ACC112 (cell line): Measurements from ENCODE around the gene TRMU.

Experiments
- H2AFZ ChIP-seq: fragments of 200-600 bp; sonication (generic); one replicate; pipeline ENCODE4 v1.6.0; 2017; ENCODE audit warnings: antibody characterized with exemption, low read length; ENCODE audit not compliant: unreplicated experiment
- H3K27ac ChIP-seq: fragments of 200-600 bp; sonication (generic); 2 replicates; pipeline ENCODE4 v1.5.1; 2014; ENCODE audit warnings: low read depth, mild to moderate bottlenecking, antibody characterized with exemption, low read length, moderate library complexity
- H3K27me3 ChIP-seq: fragments of 200-600 bp; sonication (generic); 2 replicates; pipeline ENCODE4 v1.6.1; 2014; ENCODE audit warnings: mild to moderate bottlenecking, antibody characterized with exemption, low read length, moderate library complexity, mixed read lengths; ENCODE audit not compliant: insufficient read depth
- H3K36me3 ChIP-seq: fragments of 200-600 bp; sonication (generic); 2 replicates; pipeline ENCODE4 v1.6.1; 2016; ENCODE audit warnings: mild to moderate bottlenecking, antibody characterized with exemption, low read length, moderate library complexity, mixed read lengths; ENCODE audit not compliant: insufficient read depth
- H3K4me1 ChIP-seq: fragments of 200-600 bp; sonication (generic); one replicate; pipeline ENCODE4 v1.6.1; 2016; ENCODE audit warnings: low read length, mixed read lengths; ENCODE audit not compliant: insufficient read depth, unreplicated experiment, control insufficient read depth
- H3K4me3 ChIP-seq: fragments of 200-600 bp; sonication (generic); 2 replicates; pipeline ENCODE4 v1.5.1; 2014; ENCODE audit warnings: mild to moderate bottlenecking, low read depth, low read length
- H3K79me2 ChIP-seq: fragments of 200-600 bp; sonication (generic); one replicate; pipeline ENCODE4 v1.6.0; 2016; ENCODE audit warnings: low read length; ENCODE audit not compliant: control insufficient read depth, unreplicated experiment, insufficient read depth

The TRMU gene, protein sequence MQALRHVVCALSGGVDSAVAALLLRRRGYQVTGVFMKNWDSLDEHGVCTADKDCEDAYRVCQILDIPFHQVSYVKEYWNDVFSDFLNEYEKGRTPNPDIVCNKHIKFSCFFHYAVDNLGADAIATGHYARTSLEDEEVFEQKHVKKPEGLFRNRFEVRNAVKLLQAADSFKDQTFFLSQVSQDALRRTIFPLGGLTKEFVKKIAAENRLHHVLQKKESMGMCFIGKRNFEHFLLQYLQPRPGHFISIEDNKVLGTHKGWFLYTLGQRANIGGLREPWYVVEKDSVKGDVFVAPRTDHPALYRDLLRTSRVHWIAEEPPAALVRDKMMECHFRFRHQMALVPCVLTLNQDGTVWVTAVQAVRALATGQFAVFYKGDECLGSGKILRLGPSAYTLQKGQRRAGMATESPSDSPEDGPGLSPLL

DNA sequence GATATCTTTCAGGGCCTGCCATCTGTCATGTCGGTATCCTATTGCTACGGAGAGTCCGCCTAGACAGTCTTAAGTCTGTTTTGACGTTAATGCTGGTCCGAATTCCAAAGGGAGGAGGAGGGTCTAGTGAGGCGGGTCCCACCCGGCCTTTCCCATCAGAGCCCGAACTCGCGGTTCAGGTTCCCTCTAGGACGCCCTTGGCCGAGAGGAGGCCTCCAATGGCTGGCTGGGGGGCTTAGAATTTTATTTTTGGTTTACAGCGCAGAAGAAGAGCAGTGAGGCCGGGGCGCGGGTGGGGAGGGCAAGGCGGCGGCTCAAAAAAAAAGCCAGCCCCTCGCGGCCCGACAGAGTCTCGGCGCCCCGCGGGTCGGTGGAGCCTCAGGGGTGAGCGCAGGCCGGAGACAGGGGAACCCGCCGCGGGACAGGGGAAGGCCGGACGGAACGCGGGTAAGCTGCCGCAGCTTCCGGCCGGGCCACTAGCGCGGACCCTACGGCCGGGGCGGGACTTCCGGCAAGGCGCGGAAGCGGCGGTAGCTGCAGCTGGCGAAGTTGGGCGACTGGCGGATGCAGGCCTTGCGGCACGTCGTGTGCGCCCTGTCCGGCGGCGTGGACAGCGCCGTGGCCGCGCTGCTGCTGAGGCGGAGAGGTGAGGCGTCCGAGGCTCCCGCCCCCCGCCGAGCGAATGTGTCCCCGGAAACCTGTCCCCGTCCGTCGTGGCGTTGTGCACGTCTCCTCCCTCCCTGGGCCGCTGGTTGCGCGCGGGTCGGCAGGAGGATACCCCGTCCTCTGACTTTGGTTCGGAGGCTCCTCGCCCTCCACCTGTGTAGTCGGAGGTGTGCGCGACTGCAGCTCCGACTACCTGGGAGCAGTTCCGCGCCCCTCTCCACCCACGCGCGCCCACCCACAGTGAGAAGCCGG is at the start of gene TRMU:
TSS of gene TRMU (plus strand) at position 514 of the 918 bp plus-strand sequence. CDS start at position 565, 51 bp downstream.
- peaks cover 25% of the 10 kb centered on the region for H3K79me2 ChIP-seq
- peak within 1 kb of the TSS; percentile 87 for H3K4me3 ChIP-seq
- H2AFZ ChIP-seq = peak within 1 kb of the TSS; percentile 84
- no peaks in the 10 kb centered on the region for H3K4me1 ChIP-seq
- H3K27ac ChIP-seq = peak within 1 kb of the TSS; percentile 73
- H3K27me3 ChIP-seq = no peaks in the 10 kb centered on the region
- H3K36me3 ChIP-seq = no peaks in the 10 kb centered on the region

DNA sequence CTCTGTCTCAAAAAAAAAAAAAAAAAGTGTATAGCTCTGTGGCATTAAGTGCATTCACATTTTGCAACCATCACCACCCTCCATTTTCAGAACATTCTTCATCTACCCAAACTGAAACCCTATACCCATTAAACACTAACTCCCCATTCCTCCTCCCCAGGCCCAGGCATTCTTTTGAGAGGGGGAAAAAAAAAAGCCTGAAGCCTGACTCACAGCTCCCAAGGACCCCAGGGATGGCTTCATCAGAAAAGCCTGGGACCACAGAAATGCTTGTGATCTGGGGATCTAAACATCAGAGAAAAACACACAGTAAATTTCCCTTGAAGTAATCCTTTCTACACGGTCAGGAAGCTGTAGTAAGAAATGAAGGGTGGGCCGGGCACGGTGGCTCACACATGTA is 49.5 kb upstream of the TRMU start:
- no peaks in the 10 kb centered on the region for H3K27me3 ChIP-seq
- no peaks in the 10 kb centered on the region for H3K79me2 ChIP-seq
- H3K4me1 ChIP-seq = no peaks in the 10 kb centered on the region
- no peak overlapping the region for H3K27ac ChIP-seq
- no peaks in the 10 kb centered on the region for H3K36me3 ChIP-seq
- no peak overlapping the region for H2AFZ ChIP-seq
- H3K4me3 ChIP-seq = no peak overlapping the region

DNA sequence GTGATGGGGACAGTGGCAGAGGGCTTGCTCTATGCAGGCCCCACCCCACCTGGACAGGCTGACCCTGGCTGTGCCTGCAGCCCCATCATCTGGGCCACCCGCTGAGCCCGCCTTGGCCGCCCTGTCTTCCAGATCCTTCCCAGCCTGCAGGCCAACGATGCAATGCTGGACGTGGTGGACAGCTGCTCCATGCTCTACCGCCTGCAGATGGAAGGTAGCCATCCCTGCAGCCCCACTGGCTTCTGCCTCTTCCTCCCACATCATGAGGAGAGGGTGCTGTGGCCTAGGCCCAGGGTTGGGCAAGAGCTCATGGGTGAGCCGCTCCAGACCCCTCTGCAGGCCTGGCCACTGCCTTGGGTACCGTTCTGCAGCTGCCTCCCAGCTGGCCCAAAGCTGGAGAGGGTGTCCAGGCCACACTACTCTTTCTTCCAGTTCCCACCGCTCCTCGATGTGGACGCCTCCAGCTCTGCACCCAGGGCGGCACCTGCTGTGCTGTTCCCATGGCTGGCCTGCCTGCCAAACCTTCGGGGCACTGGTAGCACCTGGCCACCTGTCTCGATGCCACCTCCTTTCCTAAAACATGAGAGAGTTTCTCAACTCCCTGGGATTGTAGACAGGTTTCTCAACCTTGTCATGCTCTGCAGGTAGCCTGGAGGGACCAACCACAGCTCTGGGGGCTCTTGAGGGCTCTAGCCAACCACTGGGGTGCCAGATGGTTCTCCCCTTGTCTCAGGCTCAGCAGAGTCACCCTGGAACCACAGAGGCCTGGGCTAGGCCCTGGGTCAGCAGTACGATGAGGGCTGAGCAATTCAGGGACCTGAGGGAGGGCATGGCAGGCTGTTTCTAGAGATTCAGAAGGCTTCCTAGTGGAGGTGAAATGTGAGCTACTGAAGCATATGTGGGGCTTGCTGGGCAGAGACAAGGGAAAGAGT is 48.3 kb upstream of the TRMU start:
- no peak overlapping the region for H3K27ac ChIP-seq
- H3K4me1 ChIP-seq = no peaks in the 10 kb centered on the region
- no peak overlapping the region for H2AFZ ChIP-seq

DNA sequence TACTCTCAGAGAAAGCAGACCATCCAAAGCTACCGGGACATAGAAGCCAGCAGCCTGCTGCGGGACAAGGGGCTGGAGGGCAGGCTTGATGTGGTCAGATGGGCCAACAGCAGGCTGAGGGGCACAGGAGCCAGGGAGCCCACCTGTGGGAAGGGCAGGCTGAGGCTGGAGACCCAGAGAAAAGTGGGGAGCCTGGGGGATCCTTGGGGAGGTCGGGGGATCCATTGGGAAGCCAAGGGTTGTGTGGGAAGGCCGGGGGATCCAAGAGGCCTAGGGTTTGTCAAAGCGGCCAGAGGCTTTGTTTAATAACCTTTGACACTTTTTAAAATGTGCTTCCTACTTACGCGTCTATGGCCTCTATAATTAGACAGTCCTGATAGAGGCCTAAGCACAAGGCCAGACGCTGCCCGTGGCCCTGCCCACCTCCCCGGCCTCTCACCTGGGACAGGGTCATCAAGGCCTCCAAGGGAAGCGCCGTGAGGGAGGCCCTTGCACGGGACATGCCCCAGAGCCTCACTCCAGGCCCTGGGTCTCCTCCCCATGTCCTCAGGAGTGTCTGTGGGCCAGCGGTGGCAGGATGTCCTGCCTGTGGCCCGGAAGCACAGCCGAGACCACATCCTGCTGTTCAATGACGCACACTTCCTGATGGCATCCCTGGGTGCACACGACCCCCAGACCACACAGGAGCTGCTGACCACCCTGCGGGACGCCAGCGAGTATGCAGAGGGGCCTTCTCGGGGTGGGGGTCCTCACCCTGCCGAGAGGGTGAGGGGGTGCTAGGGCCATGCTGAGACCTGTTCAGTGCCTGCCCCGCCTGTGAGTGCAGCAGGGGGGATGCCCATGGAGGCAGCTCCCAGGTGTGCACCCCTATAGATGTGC is 47.4 kb upstream of the TRMU start:
- Histone ChIP-seq H3K4me3 (no peak overlapping the region), H3K27ac (no peak overlapping the region), H3K36me3 (no peaks in the 10 kb centered on the region), H3K27me3 (no peaks in the 10 kb centered on the region), H3K79me2 (no peaks in the 10 kb centered on the region), H2AFZ (no peak overlapping the region), H3K4me1 (no peaks in the 10 kb centered on the region)

More for the DNA sequence above, 48.3 kb upstream of the TRMU start:
- Histone ChIP-seq H3K79me2 (no peaks in the 10 kb centered on the region), H3K27me3 (no peaks in the 10 kb centered on the region), H3K36me3 (no peaks in the 10 kb centered on the region), H3K4me3 (no peak overlapping the region)

DNA sequence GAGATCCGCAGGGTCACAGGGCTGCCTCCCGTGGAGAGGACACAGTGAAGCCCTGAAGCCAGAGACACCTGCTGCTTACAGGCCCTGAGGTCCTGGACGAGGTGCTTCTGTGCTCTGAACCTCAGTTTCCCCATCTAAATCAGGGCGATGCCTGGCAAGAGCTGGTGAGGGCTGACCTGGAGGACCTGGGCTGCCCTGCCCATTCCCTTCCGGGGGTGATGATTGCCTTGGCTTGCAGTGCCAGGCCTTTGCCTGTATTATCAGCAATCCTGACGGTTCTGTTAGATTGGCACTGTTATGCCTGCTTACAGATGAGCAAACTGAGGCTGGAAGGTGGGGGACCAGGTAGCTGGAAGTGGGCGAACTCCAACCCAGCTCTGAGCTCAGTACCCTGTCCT is 46.7 kb upstream of the TRMU start:
- Histone ChIP-seq H2AFZ (no peak overlapping the region), H3K79me2 (no peaks in the 10 kb centered on the region), H3K4me3 (no peak overlapping the region), H3K27me3 (no peaks in the 10 kb centered on the region), H3K27ac (no peak overlapping the region), H3K36me3 (no peaks in the 10 kb centered on the region), H3K4me1 (no peaks in the 10 kb centered on the region)

DNA sequence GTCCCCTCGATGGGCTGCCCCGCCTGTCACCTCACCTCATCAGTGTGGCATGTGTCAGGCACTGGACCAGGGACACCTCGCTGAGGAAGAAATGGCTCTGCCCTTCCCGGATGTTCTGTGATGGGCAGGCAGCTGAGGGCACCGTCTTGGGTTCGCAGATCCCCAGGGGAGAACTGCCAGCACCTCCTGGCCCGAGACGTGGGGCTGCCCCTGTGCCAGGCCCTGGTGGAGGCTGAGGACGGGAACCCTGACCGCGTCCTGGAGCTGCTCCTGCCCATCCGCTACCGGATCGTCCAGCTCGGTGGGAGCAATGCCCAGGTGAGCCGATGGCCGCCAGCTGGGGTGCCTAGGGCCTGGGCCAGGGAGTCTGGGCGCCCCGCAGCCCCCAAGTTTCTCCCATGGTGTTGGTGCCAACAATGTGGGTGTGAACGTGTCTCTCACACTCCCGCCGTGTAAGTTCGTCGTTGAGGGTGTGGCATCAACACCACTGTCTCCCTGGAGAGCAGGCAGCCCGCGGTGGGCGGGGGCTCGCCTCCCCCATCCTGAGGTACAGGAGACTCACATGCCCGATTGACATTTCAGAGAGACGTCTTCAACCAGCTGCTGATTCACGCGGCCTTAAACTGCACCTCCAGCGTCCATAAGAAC is 46.1 kb upstream of the TRMU start:
- H3K27ac ChIP-seq = no peak overlapping the region
- H3K79me2 ChIP-seq = no peaks in the 10 kb centered on the region
- no peaks in the 10 kb centered on the region for H3K36me3 ChIP-seq
- no peaks in the 10 kb centered on the region for H3K4me1 ChIP-seq
- no peak overlapping the region for H3K4me3 ChIP-seq
- no peaks in the 10 kb centered on the region for H3K27me3 ChIP-seq
- no peak overlapping the region for H2AFZ ChIP-seq

DNA sequence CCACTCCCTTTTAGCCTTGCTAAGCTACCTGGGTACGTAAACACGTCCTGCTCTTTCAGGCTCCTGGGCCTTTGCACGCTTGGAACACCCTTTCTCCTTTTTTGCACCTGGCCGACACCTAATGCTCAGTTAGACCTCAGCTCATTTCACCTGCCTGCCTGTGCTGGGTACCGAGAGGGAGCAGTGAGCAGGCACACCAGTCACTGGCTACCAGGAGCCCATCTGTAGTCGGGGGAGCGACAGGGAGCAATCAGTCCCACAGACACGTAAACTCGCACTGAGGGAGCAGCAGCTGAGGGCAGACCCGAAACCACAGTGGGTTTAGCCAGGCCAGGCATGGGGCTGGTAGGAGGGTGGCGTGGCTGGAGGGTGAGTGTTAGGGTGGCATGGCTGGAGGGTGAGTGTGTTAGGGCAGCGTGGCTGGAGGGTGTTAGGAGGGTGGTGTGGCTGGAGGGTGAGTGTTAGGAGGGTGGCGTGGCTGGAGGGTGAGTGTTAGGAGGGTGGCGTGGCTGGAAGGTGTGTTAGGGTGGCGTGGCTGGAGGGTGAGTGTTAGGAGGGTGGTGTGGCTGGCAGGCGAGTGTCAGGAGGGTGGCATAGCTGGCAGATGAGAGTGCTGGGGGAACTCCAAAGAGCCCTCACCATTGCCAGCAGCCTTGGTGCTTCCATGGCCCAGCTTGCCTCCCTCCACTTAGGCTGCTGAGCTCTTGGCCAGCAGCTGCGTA is 45.2 kb upstream of the TRMU start:
- H3K4me3 ChIP-seq = no peak overlapping the region
- H3K4me1 ChIP-seq = peaks cover under 1% of the 10 kb centered on the region
- no peaks in the 10 kb centered on the region for H3K27me3 ChIP-seq
- H3K36me3 ChIP-seq = no peaks in the 10 kb centered on the region
- H3K27ac ChIP-seq = no peak overlapping the region
- no peaks in the 10 kb centered on the region for H3K79me2 ChIP-seq
- H2AFZ ChIP-seq = no peak overlapping the region

DNA sequence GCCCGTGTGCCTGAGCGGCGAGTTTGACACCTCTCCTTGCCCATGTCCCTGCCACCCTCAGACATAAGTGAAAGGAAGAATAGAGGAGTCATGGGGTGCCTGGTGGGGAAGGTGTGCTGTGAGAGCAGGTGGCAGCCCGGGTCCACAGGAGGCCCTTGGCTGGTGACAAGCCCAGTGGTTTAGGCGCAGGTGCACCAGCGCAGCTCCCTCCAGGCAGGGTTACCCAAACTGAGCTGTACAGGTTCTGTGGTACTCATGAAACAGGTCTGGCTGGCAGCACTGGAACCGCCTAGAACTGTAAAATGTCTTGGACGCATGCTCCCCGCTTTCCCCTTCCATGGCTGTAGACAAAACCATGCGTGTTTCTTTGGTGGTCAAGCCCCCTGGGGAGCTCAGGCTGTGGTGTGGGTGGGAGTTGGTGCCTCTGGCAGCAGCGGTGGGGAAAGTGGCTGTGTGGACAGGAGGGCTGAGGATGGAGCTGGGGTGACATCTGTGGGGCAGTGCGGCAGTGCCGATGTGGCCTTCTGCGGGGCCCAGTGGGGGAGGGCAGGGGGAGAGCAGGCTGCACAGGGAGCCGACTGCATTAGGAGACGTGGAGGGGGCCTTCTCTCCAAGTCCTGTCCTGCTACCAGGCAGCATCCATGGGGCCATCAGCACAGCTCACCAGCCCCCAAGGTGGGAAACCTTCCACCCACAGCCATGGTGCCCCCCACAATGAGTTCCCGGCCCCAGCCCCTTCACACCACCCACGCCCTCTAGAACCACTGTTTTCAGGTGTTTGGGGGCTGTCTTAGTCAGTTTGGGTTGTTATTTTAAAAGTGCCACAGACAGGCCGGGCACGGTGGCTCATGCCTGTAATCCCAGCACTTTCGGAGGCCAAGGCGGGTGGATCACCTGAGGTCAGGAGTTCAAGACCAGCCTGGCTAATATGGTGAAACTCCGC is 44.4 kb upstream of the TRMU start:
- no peak overlapping the region for H3K27ac ChIP-seq
- no peak overlapping the region for H2AFZ ChIP-seq
- H3K4me3 ChIP-seq = no peak overlapping the region
- H3K27me3 ChIP-seq = no peaks in the 10 kb centered on the region
- H3K36me3 ChIP-seq = no peaks in the 10 kb centered on the region
- H3K79me2 ChIP-seq = no peaks in the 10 kb centered on the region
- peaks cover 9% of the 10 kb centered on the region for H3K4me1 ChIP-seq
